Cardiac fibroblast (primary cell): Measurements from ENCODE around the gene SCAF1.
A peak's percentile ranks its signal among the peaks of the same experiment; 100 is the strongest.

ENCODE experiments used
- DNase-seq, 2 donors: peaks; one replicate each; pipeline versions ENCODE4 v3.0.0 to v3.0.0-alpha.2; 2010; ENCODE audit warnings: low read depth in 2 of 2
- H3K4me3 ChIP-seq, 2 donors: replicated peaks in 1 of 2; 1 replicate in 1 of 2; 2 replicates in 1 of 2; pipeline ENCODE4 v1.5.1; 2011; ENCODE audit warnings: low read depth in 2 of 2, low read length in 2 of 2, mild to moderate bottlenecking in 2 of 2, moderate library complexity in 1 of 2
- CTCF ChIP-seq: IDR thresholded peaks from one replicate; pipeline ENCODE4 v1.5.1; 2011; ENCODE audit warnings: low read depth, mild to moderate bottlenecking, low read length, inconsistent platforms

The SCAF1 gene

GRCh38 chr19:49690656-49691242, 48.7 kb downstream of the SCAF1 start, which contains the start of gene CPT1C:
TSS of gene CPT1C (plus strand) at chr19:49691116. CDS start at chr19:49692253, 1,137 bp downstream.
- DNase-seq: peak; percentile 69 to 78

DNA sequence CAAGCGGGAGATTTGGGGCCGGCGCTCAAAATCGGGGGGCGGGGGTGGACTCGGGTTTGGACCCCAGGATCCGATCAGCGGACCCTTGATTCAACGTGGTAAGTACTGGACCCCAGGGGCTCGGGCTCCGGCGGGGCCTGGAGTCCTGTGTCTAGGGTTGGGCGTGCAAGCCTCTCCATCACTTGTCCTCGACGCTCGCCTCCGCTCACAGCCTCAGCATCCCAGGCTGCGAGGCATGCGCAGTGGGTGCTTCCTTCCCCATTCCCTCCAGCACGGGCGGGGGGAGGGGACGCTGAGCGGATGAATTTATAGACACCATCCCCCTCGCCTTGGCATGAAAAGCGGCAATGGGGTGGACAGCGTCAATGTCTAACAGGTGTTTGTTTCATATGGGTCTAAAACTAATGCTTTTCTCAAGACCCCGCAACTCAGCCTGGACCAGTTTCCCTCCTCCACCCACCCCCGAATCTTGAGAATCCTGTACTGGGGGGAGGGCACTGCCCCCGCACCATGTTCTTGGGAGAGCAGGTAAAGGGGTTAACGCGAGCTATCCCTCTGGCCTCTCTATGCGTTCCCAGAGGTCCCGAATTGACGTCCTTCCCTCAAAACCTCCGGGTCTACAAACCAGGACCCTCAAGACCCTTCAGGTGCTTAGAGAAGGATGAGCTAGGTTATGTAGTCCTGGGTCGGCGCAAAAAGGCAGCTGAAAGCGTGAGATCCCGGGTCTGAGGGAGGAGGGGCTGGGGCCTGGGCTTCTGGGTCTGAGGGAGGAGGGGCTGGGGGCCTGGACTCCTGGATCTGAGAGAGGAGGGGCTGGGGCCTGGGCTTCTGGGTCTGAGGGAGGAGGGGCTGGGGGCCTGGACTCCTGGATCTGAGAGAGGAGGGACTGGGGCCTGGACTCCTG, 49.5 kb downstream of the SCAF1 start:
- TF ChIP-seq CTCF: no peak
- DNase-seq: peak; percentile 68 to 79

More at GRCh38 chr19:49690656-49691242, 48.7 kb downstream of the SCAF1 start, which contains the start of gene CPT1C:
- peak within 1 kb of the TSS; percentile 47 to 53 for H3K4me3 ChIP-seq
- no peak for TF ChIP-seq CTCF

GRCh38 chr19:49692147-49692506, 50.1 kb downstream of the SCAF1 start:
- peak overlapping the region in 1 of 2 donors; percentile 28 for H3K4me3 ChIP-seq
- DNase-seq: no peak
- TF ChIP-seq CTCF: no peak

More for the DNA sequence above, 49.5 kb downstream of the SCAF1 start:
- peak overlapping the region; percentile 47 to 53 for H3K4me3 ChIP-seq

DNA sequence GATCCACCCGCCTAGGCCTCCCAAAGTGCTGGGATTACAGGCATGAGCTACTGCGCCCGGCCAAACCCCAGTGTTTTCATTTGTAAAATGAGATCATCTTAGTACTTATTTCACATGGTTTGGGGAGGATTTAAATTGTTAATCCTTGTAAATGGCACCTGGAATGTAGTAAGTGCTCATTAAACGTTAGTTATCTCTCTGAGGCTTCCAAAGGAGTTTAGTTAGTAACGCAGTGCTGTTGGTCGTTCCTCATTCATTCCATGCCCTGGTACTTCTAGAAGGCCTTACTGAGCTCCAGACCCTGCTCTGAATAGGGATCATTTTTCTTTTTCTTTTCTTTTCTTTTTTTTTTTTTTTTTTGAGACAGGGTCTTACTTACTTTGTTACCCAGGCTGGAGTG, 54.1 kb downstream of the SCAF1 start:
- TF ChIP-seq CTCF: no peak

DNA sequence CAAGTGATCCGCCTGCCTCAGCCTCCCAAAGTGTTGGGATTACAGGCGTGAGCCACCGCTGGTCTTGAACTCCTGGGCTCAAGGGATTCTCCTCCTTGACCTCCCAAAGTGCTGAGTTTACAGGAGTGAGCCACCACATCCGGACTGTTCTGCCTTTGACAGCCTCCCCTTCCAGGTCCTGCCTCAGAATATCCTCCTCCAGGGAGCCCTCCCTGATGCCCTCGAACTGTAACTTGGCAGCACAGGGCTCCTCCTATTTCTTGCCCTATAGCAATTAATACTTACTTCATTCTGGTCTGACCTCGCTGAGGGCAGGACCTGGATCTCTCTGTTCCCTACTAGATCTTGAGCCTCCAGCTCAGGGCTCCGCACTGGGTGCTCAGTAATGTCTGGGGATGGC, 54.9 kb downstream of the SCAF1 start:
- no peak for DNase-seq
- no peak overlapping the region for H3K4me3 ChIP-seq
- no peak for TF ChIP-seq CTCF

More for the DNA sequence above, 54.1 kb downstream of the SCAF1 start:
- no peak overlapping the region for H3K4me3 ChIP-seq
- no peak for DNase-seq

- no peak for TF ChIP-seq CTCF
- H3K4me3 ChIP-seq: no peak overlapping the region
- no peak for DNase-seq
These were observed 57.4 kb downstream of the SCAF1 start for GRCh38 chr19:49699364-49699763.
